Measurements from ENCODE around the gene MYL12A. TPM values are rescaled to one million over a fixed set of nuclear protein-coding genes. Genes with fewer than 3 reads are reported as not detected.
"Not testable (repeated sequence)": the region's sequence is repeated elsewhere in the genome, so short reads cannot be mapped to it uniquely, and the experiment has no call there.

The MYL12A gene
- total RNA-seq: 100 to 1,000 TPM; 392 to 483 TPM

DNA sequence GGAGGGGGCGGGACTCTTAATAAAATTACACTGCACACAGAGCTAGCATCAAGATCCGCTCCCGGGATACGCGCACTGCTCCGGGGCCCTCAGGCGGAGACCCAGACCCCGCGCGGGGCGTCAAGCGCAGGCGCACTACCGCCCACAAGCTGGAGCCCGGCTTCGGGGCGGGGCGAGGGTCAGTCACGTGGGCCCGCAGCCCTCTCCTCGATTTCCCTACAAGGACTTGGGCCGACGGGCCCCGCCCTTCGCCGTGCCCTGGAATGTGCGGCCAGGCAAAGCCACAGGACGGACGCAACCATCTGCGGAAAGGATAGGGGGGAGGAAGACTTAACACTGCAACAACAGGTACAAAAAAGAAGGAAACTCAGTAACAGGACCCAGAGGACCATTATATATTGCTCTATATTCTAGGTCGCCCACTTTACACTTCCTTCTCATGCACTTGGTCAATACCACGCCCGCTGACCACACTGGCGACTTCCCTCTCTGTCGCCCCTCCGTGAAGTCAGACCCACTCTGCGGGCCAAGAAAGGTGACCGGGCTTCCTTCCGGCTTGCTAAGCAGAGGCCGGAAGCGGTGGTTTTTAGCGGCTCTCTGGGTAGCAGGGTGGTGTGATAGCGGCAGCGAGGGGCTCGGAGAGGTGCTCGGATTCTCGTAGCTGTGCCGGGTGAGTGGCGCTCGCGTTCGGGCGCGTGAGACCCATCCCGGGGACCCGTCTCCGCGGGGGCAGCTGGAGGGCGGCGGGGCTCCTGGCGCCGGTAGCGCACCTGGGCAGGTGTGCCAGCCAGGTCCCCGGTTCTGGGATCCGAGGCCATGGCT is at the start of gene MYL12A:
Gene MYL12A, plus strand, starts transcription at position 562 of the 822 bp plus-strand sequence. CDS start 5,447 bp downstream, outside the sequence.
- Mint-ChIP-seq H3K4me3 (peak within 1 kb of the TSS; percentile 94), H3K36me3 (ENCODE audit: low read depth) (peaks cover 50% of the 10 kb centered on the region), H3K27me3 (no peaks in the 10 kb centered on the region), H3K27ac (peak within 1 kb of the TSS; percentile 99), H3K9me3 (no peaks in the 10 kb centered on the region), H3K4me1 (peaks cover 23% of the 10 kb centered on the region)
- ATAC-seq (replicated peaks): peak; percentile 83

DNA sequence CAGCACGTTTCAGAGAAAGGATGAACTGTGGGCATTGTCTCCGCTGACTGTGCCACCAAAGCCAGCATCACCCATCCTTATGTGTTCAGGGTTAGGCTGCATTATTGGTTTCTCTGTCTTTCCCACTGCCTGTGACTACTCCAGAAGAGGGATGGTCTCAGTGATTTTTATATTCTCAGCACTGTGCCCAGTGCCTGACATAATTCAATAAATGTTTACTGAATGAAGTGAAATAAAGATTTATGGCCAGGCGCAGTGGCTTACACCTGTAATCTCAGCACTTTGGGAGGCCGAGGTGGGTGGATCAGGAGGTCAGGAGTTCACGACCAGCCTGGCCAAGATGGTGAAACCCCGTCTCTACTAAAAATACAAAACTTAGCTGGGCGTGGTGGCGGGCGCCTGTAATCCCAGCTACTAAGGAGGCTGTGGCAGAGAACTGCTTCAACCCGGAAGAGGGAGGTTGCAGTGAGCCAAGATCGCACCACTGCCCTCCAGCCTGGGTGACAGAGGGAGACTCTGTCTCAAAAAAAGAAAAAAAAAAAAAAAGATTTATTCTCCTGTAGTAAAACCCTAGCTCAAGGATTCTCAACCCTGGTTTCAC is 49.2 kb upstream of the MYL12A start:
- not testable (repeated sequence) for H3K4me3 Mint-ChIP-seq; H3K9me3 Mint-ChIP-seq; H3K27ac Mint-ChIP-seq; H3K27me3 Mint-ChIP-seq; ATAC-seq (replicated peaks); H3K4me1 Mint-ChIP-seq; H3K36me3 Mint-ChIP-seq (ENCODE audit: low read depth)

DNA sequence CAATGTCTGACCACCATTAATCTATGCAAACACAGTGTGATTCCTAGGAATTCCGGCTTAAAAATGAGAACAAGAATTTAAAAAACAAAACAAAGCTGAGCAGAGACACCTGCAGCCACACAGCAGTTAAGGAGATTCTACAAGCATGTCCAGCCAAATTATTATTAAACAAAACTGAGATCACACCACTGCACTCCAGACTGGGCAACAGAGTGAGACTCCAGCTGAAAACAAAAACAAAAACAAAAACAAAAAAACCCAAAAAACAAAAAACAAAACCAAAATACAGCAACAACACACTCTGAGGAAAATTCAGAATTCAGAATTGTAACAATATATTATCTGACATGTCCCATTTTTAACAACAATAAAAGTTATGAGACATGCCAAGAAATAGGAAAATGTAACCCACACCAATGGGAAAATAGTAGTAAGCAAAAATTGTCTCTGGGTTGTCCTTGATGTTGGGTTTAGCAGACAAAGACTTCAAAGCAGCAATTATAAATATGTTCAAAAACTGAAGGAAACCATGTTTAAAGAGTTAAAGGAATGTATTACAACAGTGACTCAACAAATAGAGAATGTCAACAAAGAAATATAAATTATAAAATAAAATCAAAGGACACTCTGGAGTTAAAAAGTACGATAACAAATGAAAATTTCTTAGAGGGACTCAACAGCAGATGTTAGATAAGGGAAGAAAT is 47.5 kb upstream of the MYL12A start:
- Mint-ChIP-seq H3K36me3 (ENCODE audit: low read depth) (no peaks in the 10 kb centered on the region), H3K27ac (no peak overlapping the region), H3K27me3 (peaks cover 4% of the 10 kb centered on the region), H3K9me3 (peaks cover 10% of the 10 kb centered on the region), H3K4me1 (no peaks in the 10 kb centered on the region), H3K4me3 (no peak overlapping the region)
- ATAC-seq (replicated peaks): no peak

DNA sequence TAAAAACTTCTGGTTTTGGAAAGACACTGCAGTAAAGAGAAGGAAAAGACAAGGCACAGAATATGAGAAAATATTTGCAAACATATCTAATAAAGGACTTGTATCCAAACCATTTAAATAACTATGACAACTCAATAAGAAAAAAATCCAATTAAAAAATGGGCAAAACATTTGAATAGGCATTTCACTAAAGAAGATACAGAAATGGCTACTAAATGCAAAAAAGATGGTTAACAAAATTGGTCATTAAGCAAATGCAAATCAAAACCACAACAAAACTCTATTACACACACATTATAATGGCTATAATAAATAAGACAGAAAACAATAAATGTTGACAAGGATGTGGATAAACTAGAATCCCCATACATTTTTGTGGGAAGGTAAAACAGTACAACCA is 42.4 kb upstream of the MYL12A start:
- peaks cover 3% of the 10 kb centered on the region for H3K4me1 Mint-ChIP-seq
- H3K36me3 Mint-ChIP-seq (ENCODE audit: low read depth): no peaks in the 10 kb centered on the region
- H3K27ac Mint-ChIP-seq: no peak overlapping the region
- no peak overlapping the region for H3K4me3 Mint-ChIP-seq
- H3K27me3 Mint-ChIP-seq: no peaks in the 10 kb centered on the region
- peaks cover 10% of the 10 kb centered on the region for H3K9me3 Mint-ChIP-seq
- no peak for ATAC-seq (replicated peaks)

DNA sequence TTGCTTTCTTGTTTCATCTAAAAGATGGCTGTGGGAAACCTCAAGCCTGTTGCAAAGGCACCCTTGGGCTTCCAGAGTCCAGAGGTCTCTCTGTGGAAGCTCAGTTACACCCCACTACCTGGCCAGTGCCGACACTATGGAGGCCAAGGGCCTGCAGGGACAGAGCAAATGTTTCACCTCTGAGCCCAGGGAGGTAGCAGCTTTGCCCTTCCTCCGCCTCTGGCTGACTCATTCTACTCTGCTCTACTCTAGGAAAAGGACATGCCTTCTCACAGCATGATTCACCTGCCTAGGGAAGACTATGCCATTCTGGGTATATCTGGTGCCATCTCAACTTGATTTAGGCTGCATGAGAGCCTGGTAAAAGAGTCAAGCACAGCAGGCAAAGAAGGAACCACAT is 40.0 kb upstream of the MYL12A start:
- peaks cover 3% of the 10 kb centered on the region for H3K4me1 Mint-ChIP-seq
- H3K27ac Mint-ChIP-seq: no peak overlapping the region
- ATAC-seq (replicated peaks): peak; percentile 72
- no peaks in the 10 kb centered on the region for H3K27me3 Mint-ChIP-seq
- peaks cover 10% of the 10 kb centered on the region for H3K9me3 Mint-ChIP-seq
- H3K4me3 Mint-ChIP-seq: no peak overlapping the region
- no peaks in the 10 kb centered on the region for H3K36me3 Mint-ChIP-seq (ENCODE audit: low read depth)

GRCh38 chr18:3209859-3210569 is 37.6 kb upstream of the MYL12A start:
- H3K9me3 Mint-ChIP-seq: peaks cover under 1% of the 10 kb centered on the region
- H3K27ac Mint-ChIP-seq: peak overlapping the region; percentile 21
- no peaks in the 10 kb centered on the region for H3K27me3 Mint-ChIP-seq
- H3K4me1 Mint-ChIP-seq: peaks cover 3% of the 10 kb centered on the region
- peak; percentile 88 for ATAC-seq (replicated peaks)
- no peak overlapping the region for H3K4me3 Mint-ChIP-seq
- no peaks in the 10 kb centered on the region for H3K36me3 Mint-ChIP-seq (ENCODE audit: low read depth)

GRCh38 chr18:3211236-3211992 is 36.2 kb upstream of the MYL12A start:
- Mint-ChIP-seq H3K36me3 (ENCODE audit: low read depth) (no peaks in the 10 kb centered on the region), H3K4me1 (peaks cover 3% of the 10 kb centered on the region), H3K9me3 (no peaks in the 10 kb centered on the region), H3K4me3 (no peak overlapping the region), H3K27ac (no peak overlapping the region), H3K27me3 (no peaks in the 10 kb centered on the region)
- no peak for ATAC-seq (replicated peaks)

DNA sequence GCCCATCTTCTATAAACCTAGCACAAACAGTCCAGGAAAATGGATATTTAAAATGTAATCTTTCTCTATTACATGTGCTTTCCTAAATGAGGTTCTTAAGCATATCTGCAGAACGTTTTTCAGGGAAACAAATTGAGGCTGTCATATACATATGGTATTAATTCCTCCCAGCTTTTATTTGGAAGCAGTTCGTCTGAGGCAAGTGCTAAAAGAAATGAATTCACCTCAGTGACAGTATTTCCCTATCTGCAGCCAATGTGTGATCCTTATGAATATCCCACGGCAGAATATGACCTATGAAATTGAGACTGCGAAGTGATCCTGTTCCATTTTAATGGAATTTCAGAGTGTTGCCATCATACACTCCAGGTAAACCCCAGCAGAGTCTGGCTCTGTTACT is 34.9 kb upstream of the MYL12A start:
- Mint-ChIP-seq H3K4me1 (peaks cover 3% of the 10 kb centered on the region), H3K9me3 (no peaks in the 10 kb centered on the region), H3K4me3 (no peak overlapping the region), H3K27me3 (no peaks in the 10 kb centered on the region), H3K36me3 (ENCODE audit: low read depth) (no peaks in the 10 kb centered on the region), H3K27ac (peak overlapping the region; percentile 8)
- no peak for ATAC-seq (replicated peaks)

DNA sequence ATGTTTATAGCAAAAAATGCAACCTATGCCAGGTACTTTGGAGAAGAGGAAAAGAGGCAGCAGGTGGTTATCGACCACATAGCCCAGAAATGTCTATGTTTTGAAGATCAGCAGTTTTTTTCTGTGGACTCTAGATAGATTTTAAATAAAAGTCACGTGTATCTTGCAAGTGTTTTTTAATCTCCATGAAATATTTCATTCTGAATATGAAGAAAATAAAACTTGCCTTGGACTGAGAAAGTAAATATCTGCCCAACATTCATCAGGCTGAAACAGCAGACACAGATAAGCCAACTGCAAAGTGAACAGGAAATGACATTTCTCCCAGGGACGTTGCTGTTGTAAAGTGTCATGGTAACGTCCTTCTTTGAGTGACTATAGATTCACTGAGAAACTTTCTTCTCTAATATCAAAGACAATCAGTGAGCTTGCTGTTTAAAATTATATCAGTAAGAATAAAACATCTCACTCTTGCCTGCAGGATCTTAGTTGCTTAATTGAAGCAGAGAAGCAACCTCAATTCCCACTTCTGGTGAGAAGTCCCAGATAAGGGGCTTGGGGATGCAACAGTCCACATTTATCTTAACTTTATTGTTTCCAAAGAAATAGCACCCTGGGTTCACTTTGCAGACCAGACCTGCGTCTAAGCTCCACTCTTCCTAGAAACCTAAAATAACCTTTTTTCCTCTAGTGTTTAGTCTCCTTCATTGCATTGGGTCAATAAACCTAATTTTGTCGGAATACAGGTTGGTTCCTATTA is 34.1 kb upstream of the MYL12A start:
- ATAC-seq (replicated peaks): peak; percentile 54
- Mint-ChIP-seq H3K4me3 (peak overlapping the region; percentile 25), H3K4me1 (peaks cover 3% of the 10 kb centered on the region)

DNA sequence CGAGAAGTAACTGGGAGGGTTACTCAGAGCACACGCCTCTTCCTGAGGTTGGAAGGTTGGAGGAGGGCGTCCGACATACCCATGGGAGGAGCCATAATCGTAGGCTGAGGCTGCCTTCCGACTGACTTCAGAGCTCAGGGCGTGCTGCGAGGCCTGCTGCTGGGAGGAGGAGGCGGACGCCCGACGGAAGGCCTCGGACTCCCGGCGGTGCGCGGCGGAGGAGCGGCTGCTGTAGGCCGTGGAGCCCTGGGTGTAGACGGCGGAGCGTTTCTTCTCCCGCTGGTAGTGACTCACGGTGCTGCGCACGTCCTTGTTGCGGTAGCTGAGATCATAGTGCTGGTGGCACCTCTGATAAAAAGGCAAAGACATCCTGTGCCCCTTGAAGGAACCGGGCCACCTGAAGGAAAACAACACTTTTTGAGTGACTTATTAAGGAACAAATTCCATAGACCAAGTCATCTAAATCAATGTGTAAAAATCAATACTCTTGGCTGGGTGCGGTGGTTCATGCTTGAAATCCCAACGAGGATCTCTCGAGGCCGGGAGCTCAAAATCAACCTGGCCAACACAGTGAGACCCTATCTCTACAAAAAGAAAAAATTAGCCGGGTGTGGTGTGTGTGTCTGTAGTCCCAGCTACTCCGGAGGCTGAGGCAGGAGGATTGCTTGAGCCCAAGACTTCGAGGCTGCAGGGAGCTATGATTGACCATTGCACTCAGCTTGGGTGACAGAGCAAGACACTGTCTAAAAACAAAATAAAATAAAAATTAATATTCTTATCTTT is 32.6 kb upstream of the MYL12A start:
- Mint-ChIP-seq H3K36me3 (ENCODE audit: low read depth) (no peaks in the 10 kb centered on the region), H3K27me3 (no peaks in the 10 kb centered on the region), H3K9me3 (no peaks in the 10 kb centered on the region), H3K4me1 (peaks cover 6% of the 10 kb centered on the region), H3K4me3 (no peak overlapping the region), H3K27ac (no peak overlapping the region)
- no peak for ATAC-seq (replicated peaks)

More for the DNA sequence above, 34.1 kb upstream of the MYL12A start:
- no peaks in the 10 kb centered on the region for H3K9me3 Mint-ChIP-seq
- no peaks in the 10 kb centered on the region for H3K36me3 Mint-ChIP-seq (ENCODE audit: low read depth)
- H3K27me3 Mint-ChIP-seq: no peaks in the 10 kb centered on the region
- H3K27ac Mint-ChIP-seq: peak overlapping the region; percentile 8

DNA sequence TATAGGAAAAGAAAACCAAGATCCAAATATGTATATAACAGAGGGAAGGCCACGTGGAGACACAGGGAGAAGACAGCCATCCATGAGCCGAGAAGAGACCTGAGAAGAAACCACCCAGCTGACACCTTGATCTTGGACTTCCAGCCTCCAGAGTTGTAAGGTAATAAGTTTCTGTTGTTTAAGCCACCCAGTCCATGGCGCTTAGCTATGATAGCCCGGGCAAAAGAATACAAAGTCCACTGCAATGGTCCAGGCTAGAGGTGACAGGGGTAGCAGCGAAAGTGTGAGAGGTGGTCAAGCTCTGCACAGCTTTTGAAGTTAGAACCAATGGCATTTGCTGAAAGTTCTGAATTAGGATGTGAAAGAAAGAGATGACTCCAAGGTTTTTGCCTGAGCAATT is 30.6 kb upstream of the MYL12A start:
- peaks cover 6% of the 10 kb centered on the region for H3K4me1 Mint-ChIP-seq
- H3K9me3 Mint-ChIP-seq: no peaks in the 10 kb centered on the region
- no peaks in the 10 kb centered on the region for H3K27me3 Mint-ChIP-seq
- no peak for ATAC-seq (replicated peaks)
- no peak overlapping the region for H3K27ac Mint-ChIP-seq
- H3K36me3 Mint-ChIP-seq (ENCODE audit: low read depth): no peaks in the 10 kb centered on the region
- no peak overlapping the region for H3K4me3 Mint-ChIP-seq

DNA sequence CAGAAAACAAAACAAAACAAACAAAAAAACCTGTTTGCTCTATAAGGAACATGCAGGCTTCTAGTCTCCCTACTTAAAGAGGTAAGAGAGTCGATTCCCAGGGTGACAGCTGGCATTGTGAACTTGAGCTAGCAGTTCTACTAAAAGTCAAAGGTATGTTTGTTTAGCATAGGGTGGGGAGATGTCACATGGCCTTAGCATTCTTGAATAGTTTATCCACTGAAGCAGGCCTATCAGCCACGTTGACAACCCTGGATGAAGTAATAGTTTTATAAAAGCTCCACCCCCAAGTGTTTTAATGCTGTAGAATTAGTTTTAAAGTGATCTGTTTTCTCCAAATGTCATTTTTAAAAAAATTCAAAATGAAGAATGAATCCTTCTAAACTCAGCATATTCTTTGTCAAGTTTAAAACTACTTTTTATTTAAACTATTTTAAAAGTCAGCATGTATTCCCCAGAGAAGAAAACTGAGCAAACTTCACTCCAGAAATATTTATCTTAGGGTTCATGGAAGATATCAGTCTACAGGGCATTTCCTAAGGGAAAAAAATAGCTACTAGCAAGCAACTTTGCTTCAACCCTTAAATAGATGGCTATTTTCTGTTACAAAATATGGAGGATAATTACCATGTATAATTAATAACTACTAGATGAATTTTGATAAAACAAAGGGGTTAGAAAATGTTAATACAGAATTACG is 29.5 kb upstream of the MYL12A start:
- peaks cover 6% of the 10 kb centered on the region for H3K4me1 Mint-ChIP-seq
- no peaks in the 10 kb centered on the region for H3K9me3 Mint-ChIP-seq
- H3K27ac Mint-ChIP-seq: no peak overlapping the region
- H3K36me3 Mint-ChIP-seq (ENCODE audit: low read depth): no peaks in the 10 kb centered on the region
- H3K27me3 Mint-ChIP-seq: no peaks in the 10 kb centered on the region
- H3K4me3 Mint-ChIP-seq: no peak overlapping the region
- ATAC-seq (replicated peaks): no peak

Data from activated T-helper 17 cell treated with anti-CD3 and anti-CD28 coated beads, Interleukin-2, amount 50 U/mL, for 72 hours (primary cell).